Measurements from ENCODE around the gene MYL6. TPM values are rescaled to one million over a fixed set of nuclear protein-coding genes. Genes with fewer than 3 reads are reported as not detected.
"Not testable (repeated sequence)": the region's sequence is repeated elsewhere in the genome, so short reads cannot be mapped to it uniquely, and the experiment has no call there.

Gene MYL6
- total RNA-seq = 1,000 to 10,000 TPM; 1,063 to 2,469 (median 1,244) TPM

- peaks cover 24% of the 10 kb centered on the region in 2 donors for H3K4me1 ChIP-seq (replicated peaks in 1 of 2)
- 0 to 8% (median 0%) methylated on average over 1 to 3 of the region's 30 CpGs; no CpG with 5 or more reads in 4 of the 10 experiments for WGBS, 10 experiments
- peak; percentile 72 to 88 (median 84) for ATAC-seq (replicated peaks in 6 of 8)
- H3K4me3 ChIP-seq = peak within 1 kb of the TSS; percentile 63 to 89 (median 83)
- in situ Hi-C loops (cut with MboI; ENCODE audit: low pct_unique_long_range_greater_than_20kb in 2 of 9, low sequenced_read_pairs in 9 of 9, unreplicated experiment in 9 of 9) = loop anchor here in 1 of 9 experiments (25.0 kb wide), 1 partner anchor 104 kb away; the partner anchor contains the start of genes ANKRD52 and COQ10A
- peak within 1 kb of the TSS; percentile 84 to 86 for H3K27ac ChIP-seq
Measured at GRCh38 chr12:56158029-56158925, at the start of gene MYL6. Gene MYL6, plus strand, starts transcription at chr12:56158359. Its CDS starts 43 bp downstream, at chr12:56158402.

GRCh38 chr12:56110571-56110970, 47.6 kb upstream of the MYL6 start:
- no peak for ATAC-seq (replicated peaks in 6 of 8)
- in situ Hi-C loops (cut with MboI; ENCODE audit: low pct_unique_long_range_greater_than_20kb in 2 of 9, low sequenced_read_pairs in 9 of 9, unreplicated experiment in 9 of 9) = no loop called here

GRCh38 chr12:56114084-56114483, 44.1 kb upstream of the MYL6 start:
- H3K4me3 ChIP-seq = no peak overlapping the region
- in situ Hi-C loops (cut with MboI; ENCODE audit: low pct_unique_long_range_greater_than_20kb in 2 of 9, low sequenced_read_pairs in 9 of 9, unreplicated experiment in 9 of 9) = no loop called here
- H3K4me1 ChIP-seq (replicated peaks in 1 of 2) = peaks cover 2 to 7% of the 10 kb centered on the region in 2 donors
- no peak for ATAC-seq (replicated peaks in 6 of 8)
- no peak overlapping the region for H3K27ac ChIP-seq
- 78 to 100% (median 93%) methylated on average over 1 of the region's 1 CpG; no CpG with 5 or more reads in 4 of the 10 experiments for WGBS, 10 experiments

More at GRCh38 chr12:56110571-56110970, 47.6 kb upstream of the MYL6 start:
- 61 to 100% (median 94%) methylated on average over 2 to 5 of the region's 5 CpGs; no CpG with 5 or more reads in 1 of the 10 experiments for WGBS, 10 experiments
- Histone ChIP-seq H3K4me1 (replicated peaks in 1 of 2) (peaks cover 6 to 10% of the 10 kb centered on the region in 2 donors), H3K4me3 (no peak overlapping the region), H3K27ac (no peak overlapping the region)

- WGBS, 10 experiments = 25 to 83% (median 67%) methylated on average over 1 to 10 of the region's 10 CpGs; no CpG with 5 or more reads in 1 of the 10 experiments
- peak overlapping the region; percentile 73 to 95 (median 77) for H3K4me3 ChIP-seq
- H3K4me1 ChIP-seq (replicated peaks in 1 of 2) = peaks cover 9 to 15% of the 10 kb centered on the region in 2 donors
- ATAC-seq (replicated peaks in 6 of 8) = no peak
- H3K27ac ChIP-seq = no peak overlapping the region
- in situ Hi-C loops (cut with MboI; ENCODE audit: low pct_unique_long_range_greater_than_20kb in 2 of 9, low sequenced_read_pairs in 9 of 9, unreplicated experiment in 9 of 9) = no loop called here
Measured at GRCh38 chr12:56115329-56115728, 42.8 kb upstream of the MYL6 start.

GRCh38 chr12:56116267-56117081, 41.7 kb upstream of the MYL6 start, which contains the start of gene RPL41:
Gene RPL41, plus strand, starts transcription at chr12:56116633.
- Histone ChIP-seq H3K4me3 (peak within 1 kb of the TSS; percentile 73 to 95 (median 77)), H3K4me1 (replicated peaks in 1 of 2) (peaks cover 9 to 15% of the 10 kb centered on the region in 2 donors), H3K27ac (peak within 1 kb of the TSS; percentile 87 to 93)
- in situ Hi-C loops (cut with MboI; ENCODE audit: low pct_unique_long_range_greater_than_20kb in 2 of 9, low sequenced_read_pairs in 9 of 9, unreplicated experiment in 9 of 9) = no loop called here
- 0 to 8% (median 0%) methylated on average over 2 to 16 of the region's 34 CpGs for WGBS, 10 experiments
- ATAC-seq (replicated peaks in 6 of 8) = peak; percentile 26 to 47 (median 38)

- Histone ChIP-seq H3K27ac (peak overlapping the region; percentile 87 to 93), H3K4me1 (replicated peaks in 1 of 2) (peaks cover 9 to 15% of the 10 kb centered on the region in 2 donors), H3K4me3 (peak overlapping the region; percentile 73 to 95 (median 77))
- ATAC-seq (replicated peaks in 6 of 8); in situ Hi-C loops (cut with MboI; ENCODE audit: low pct_unique_long_range_greater_than_20kb in 2 of 9, low sequenced_read_pairs in 9 of 9, unreplicated experiment in 9 of 9): not testable (repeated sequence)
- WGBS, 10 experiments = 0 to 20% (median 0%) methylated on average over 1 to 9 of the region's 16 CpGs
Measured at GRCh38 chr12:56117082-56117706, 41.0 kb upstream of the MYL6 start.

- WGBS, 10 experiments = 0 to 1% (median 0%) methylated on average over 1 to 35 of the region's 61 CpGs; no CpG with 5 or more reads in 1 of the 10 experiments
- Histone ChIP-seq H3K4me3 (peak within 1 kb of the TSS; percentile 73 to 95 (median 77)), H3K27ac (peak within 1 kb of the TSS; percentile 87 to 93), H3K4me1 (replicated peaks in 1 of 2) (peaks cover 9 to 15% of the 10 kb centered on the region in 2 donors)
- in situ Hi-C loops (cut with MboI; ENCODE audit: low pct_unique_long_range_greater_than_20kb in 2 of 9, low sequenced_read_pairs in 9 of 9, unreplicated experiment in 9 of 9) = no loop called here
- peak; percentile 56 to 90 (median 88) for ATAC-seq (replicated peaks in 6 of 8)
Measured at GRCh38 chr12:56117778-56118687, 40.1 kb upstream of the MYL6 start, which contains the start of gene ZC3H10. Gene ZC3H10, plus strand, starts transcription at chr12:56118266. Its CDS starts 2,297 bp downstream, at chr12:56120563.

- in situ Hi-C loops (cut with MboI; ENCODE audit: low pct_unique_long_range_greater_than_20kb in 2 of 9, low sequenced_read_pairs in 9 of 9, unreplicated experiment in 9 of 9) = no loop called here
- peak overlapping the region; percentile 81 to 84 for H3K27ac ChIP-seq
- WGBS, 10 experiments = 0 to 23% (median 7%) methylated on average over 1 to 8 of the region's 13 CpGs
- peaks cover 9 to 15% of the 10 kb centered on the region in 2 donors for H3K4me1 ChIP-seq (replicated peaks in 1 of 2)
- H3K4me3 ChIP-seq = peak overlapping the region; percentile 73 to 95 (median 77)
- no peak for ATAC-seq (replicated peaks in 6 of 8)
Measured at GRCh38 chr12:56118688-56119357, 39.3 kb upstream of the MYL6 start.

- in situ Hi-C loops (cut with MboI; ENCODE audit: low pct_unique_long_range_greater_than_20kb in 2 of 9, low sequenced_read_pairs in 9 of 9, unreplicated experiment in 9 of 9) = no loop called here
- H3K4me3 ChIP-seq = peak overlapping the region; percentile 73 to 95 (median 77)
- peaks cover 9 to 15% of the 10 kb centered on the region in 2 donors for H3K4me1 ChIP-seq (replicated peaks in 1 of 2)
- peak in 5 of 8 experiments; percentile 1 to 14 (median 8) for ATAC-seq (replicated peaks in 6 of 8)
- no peak overlapping the region for H3K27ac ChIP-seq
- WGBS, 10 experiments = 0 to 5% (median 0%) methylated on average over 1 to 2 of the region's 2 CpGs; no CpG with 5 or more reads in 6 of the 10 experiments
Measured at GRCh38 chr12:56119361-56119796, 38.8 kb upstream of the MYL6 start.

- H3K4me1 ChIP-seq (replicated peaks in 1 of 2) = peaks cover 9 to 14% of the 10 kb centered on the region in 2 donors
- 49 to 100% (median 98%) methylated on average over 1 to 11 of the region's 17 CpGs; no CpG with 5 or more reads in 3 of the 10 experiments for WGBS, 10 experiments
- no peak overlapping the region for H3K4me3 ChIP-seq
- no peak overlapping the region for H3K27ac ChIP-seq
- in situ Hi-C loops (cut with MboI; ENCODE audit: low pct_unique_long_range_greater_than_20kb in 2 of 9, low sequenced_read_pairs in 9 of 9, unreplicated experiment in 9 of 9) = loop anchor here in 1 of 9 experiments (10.0 kb wide), 1 partner anchor 344 kb away; the partner anchor contains the start of gene SPRYD4
- no peak for ATAC-seq (replicated peaks in 6 of 8)
Measured at GRCh38 chr12:56120158-56120846, 37.9 kb upstream of the MYL6 start.

Data from motor neuron (in vitro differentiated cells).